ENCODE measurements around the gene DYNC1H1.
A peak's percentile ranks its signal among the peaks of the same experiment; 100 is the strongest.

Gene DYNC1H1

GRCh38 chr14:101961746-101962502 is 2.4 kb upstream of the DYNC1H1 start:
- TF ChIP-seq CTCF (conservative IDR thresholded peaks at IDR 0.05; ENCODE audit: control insufficient read depth, insufficient read depth, low read depth, low read length), result no peak
- H3K4me3 ChIP-seq (ENCODE audit: control insufficient read depth, low read depth, low read length), result no peak overlapping the region
- DNase-seq (ENCODE audit: low read depth), result no peak

GRCh38 chr14:101962503-101962874 is 1.9 kb upstream of the DYNC1H1 start:
- peak; percentile 92 for DNase-seq (ENCODE audit: low read depth)
- H3K4me3 ChIP-seq (ENCODE audit: control insufficient read depth, low read depth, low read length), result no peak overlapping the region
- no peak for TF ChIP-seq CTCF (conservative IDR thresholded peaks at IDR 0.05; ENCODE audit: control insufficient read depth, insufficient read depth, low read depth, low read length)

- TF ChIP-seq CTCF (conservative IDR thresholded peaks at IDR 0.05; ENCODE audit: control insufficient read depth, insufficient read depth, low read depth, low read length), result no peak
- DNase-seq (ENCODE audit: low read depth), result no peak
- H3K4me3 ChIP-seq (ENCODE audit: control insufficient read depth, low read depth, low read length), result no peak overlapping the region
Measured at GRCh38 chr14:101963052-101963451, 1.3 kb upstream of the DYNC1H1 start.

- TF ChIP-seq CTCF (conservative IDR thresholded peaks at IDR 0.05; ENCODE audit: control insufficient read depth, insufficient read depth, low read depth, low read length), result no peak
- H3K4me3 ChIP-seq (ENCODE audit: control insufficient read depth, low read depth, low read length), result peak overlapping the region; percentile 27
- no peak for DNase-seq (ENCODE audit: low read depth)
Measured at GRCh38 chr14:101963656-101964296, 597 bp upstream of the DYNC1H1 start.

GRCh38 chr14:101965181-101965544 is 790 bp downstream of the DYNC1H1 start:
- peak overlapping the region; percentile 95 for H3K4me3 ChIP-seq (ENCODE audit: control insufficient read depth, low read depth, low read length)
- no peak for TF ChIP-seq CTCF (conservative IDR thresholded peaks at IDR 0.05; ENCODE audit: control insufficient read depth, insufficient read depth, low read depth, low read length)
- peak; percentile 56 for DNase-seq (ENCODE audit: low read depth)

- DNase-seq (ENCODE audit: low read depth), result peak; percentile 50
- no peak for TF ChIP-seq CTCF (conservative IDR thresholded peaks at IDR 0.05; ENCODE audit: control insufficient read depth, insufficient read depth, low read depth, low read length)
- H3K4me3 ChIP-seq (ENCODE audit: control insufficient read depth, low read depth, low read length), result peak overlapping the region; percentile 95
Measured at GRCh38 chr14:101965770-101966722, 1.7 kb downstream of the DYNC1H1 start.

All from fibroblast of mammary gland (primary cell).